Right renal cortex interstitium (tissue), 3 donors: ENCODE data around the gene ARHGAP18. TPM values are rescaled to one million over a fixed set of nuclear protein-coding genes. Genes with fewer than 3 reads are reported as not detected.
"Not testable (repeated sequence)": the region's sequence is repeated elsewhere in the genome, so short reads cannot be mapped to it uniquely, and the experiment has no call there.

Experiments used
- DNase-seq, 3 donors: peaks; one replicate each; pipeline ENCODE4 v3.0.0-alpha.2; 2013; ENCODE audit warnings: low read depth in 3 of 3, low spot score in 2 of 3
- polyA plus RNA-seq, 3 donors: library from polyadenylated mRNA; unstranded; fragments of 120-200 nt; gene quantifications; one replicate each; pipeline ENCODE4 v1.2.1, GENCODE V29; 2013; ENCODE audit not compliant: insufficient read length in 3 of 3

ARHGAP18 gene
- polyA plus RNA-seq, 3 donors, result 36.1 to 37.3 (median 36.9) TPM

GRCh38 chr6:129597023-129597713, 112.8 kb downstream of the ARHGAP18 start:
- DNase-seq, result no peak

GRCh38 chr6:129596522-129596921, 113.5 kb downstream of the ARHGAP18 start:
- DNase-seq, result no peak

GRCh38 chr6:129593233-129593564, 116.8 kb downstream of the ARHGAP18 start:
- DNase-seq, result no peak

GRCh38 chr6:129592516-129593232, 117.3 kb downstream of the ARHGAP18 start:
- DNase-seq, result no peak

GRCh38 chr6:129590408-129591022, 119.5 kb downstream of the ARHGAP18 start:
- DNase-seq, result no peak

GRCh38 chr6:129586815-129587214, 123.2 kb downstream of the ARHGAP18 start:
- no peak for DNase-seq

- peak in 2 of 3 donors; percentile 34 to 53 for DNase-seq
These were observed 126.1 kb downstream of the ARHGAP18 start for GRCh38 chr6:129583866-129584265.

GRCh38 chr6:129578315-129578714, 131.7 kb downstream of the ARHGAP18 start:
- DNase-seq, result no peak

GRCh38 chr6:129577691-129578090, 132.3 kb downstream of the ARHGAP18 start:
- no peak for DNase-seq

- no peak for DNase-seq
These were observed 133.5 kb downstream of the ARHGAP18 start for GRCh38 chr6:129576456-129576855.

GRCh38 chr6:129575378-129576118, 134.4 kb downstream of the ARHGAP18 start:
- peak in 2 of 3 donors; percentile 23 to 32 for DNase-seq

- DNase-seq, result not testable (repeated sequence)
These were observed 135.4 kb downstream of the ARHGAP18 start for GRCh38 chr6:129574605-129575004.

GRCh38 chr6:129570929-129571328, 139.0 kb downstream of the ARHGAP18 start:
- not testable (repeated sequence) for DNase-seq

- no peak for DNase-seq
These were observed 142.0 kb downstream of the ARHGAP18 start for GRCh38 chr6:129568015-129568414.

- no peak for DNase-seq
These were observed 142.6 kb downstream of the ARHGAP18 start for GRCh38 chr6:129567374-129567773.

GRCh38 chr6:129565811-129566210, 144.2 kb downstream of the ARHGAP18 start:
- DNase-seq, result no peak

GRCh38 chr6:129565366-129565765, 144.6 kb downstream of the ARHGAP18 start:
- DNase-seq, result no peak

- DNase-seq, result no peak
These were observed 151.7 kb downstream of the ARHGAP18 start for GRCh38 chr6:129558248-129558647.

GRCh38 chr6:129555206-129555832, 154.7 kb downstream of the ARHGAP18 start:
- no peak for DNase-seq

GRCh38 chr6:129552413-129552812, 157.6 kb downstream of the ARHGAP18 start:
- no peak for DNase-seq

GRCh38 chr6:129551486-129551885, 158.5 kb downstream of the ARHGAP18 start:
- DNase-seq, result no peak
